Measurements from ENCODE around the gene CALHM5. TPM values are rescaled to one million over a fixed set of nuclear protein-coding genes. Genes with fewer than 3 reads are reported as not detected.

CALHM5 gene
- total RNA-seq, 1 donor from 2014 or later, result 0.40 TPM

DNA sequence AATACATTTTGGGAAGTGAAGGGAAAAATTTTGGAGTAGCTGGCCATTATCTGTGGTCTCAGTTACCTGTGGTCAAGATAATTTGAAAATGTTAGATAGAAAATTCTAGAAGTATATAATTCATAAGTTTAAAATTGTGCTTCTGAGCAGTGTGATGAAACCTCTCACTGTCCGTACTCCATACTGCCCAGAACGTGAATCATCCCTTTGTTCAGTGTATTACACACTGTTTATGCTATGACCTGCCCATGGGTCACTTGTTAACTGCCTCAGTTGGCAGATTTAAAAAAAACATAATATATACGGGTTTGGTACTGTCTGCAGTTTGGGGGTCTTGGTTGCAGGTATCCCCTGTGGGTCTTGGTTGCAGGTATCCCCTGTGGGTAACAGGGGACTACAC lies 4.1 kb upstream of the CALHM5 start:
- DNase-seq (ENCODE audit: low read depth in 2 of 2), result no peak

DNA sequence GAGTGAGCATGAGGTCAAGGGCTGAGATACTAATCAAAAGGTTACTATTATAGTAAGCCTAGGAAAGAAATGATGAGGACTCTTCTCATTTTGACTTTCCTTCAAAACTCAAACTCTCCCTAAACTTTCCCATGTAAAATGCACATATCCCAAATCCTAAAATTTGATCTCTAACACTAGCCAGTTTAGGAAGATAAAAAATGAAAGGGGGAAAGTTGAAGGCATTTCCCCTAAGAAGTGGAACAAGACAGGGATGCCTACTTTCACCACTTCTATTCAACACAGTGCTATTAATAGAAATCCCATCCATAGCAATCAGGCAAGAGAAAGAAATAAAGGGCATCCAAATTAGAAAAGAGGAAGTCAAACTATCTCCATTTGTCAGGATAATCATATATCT lies 2.9 kb upstream of the CALHM5 start:
- DNase-seq (ENCODE audit: low read depth in 2 of 2), result no peak

- peak; percentile 29 to 49 for DNase-seq (ENCODE audit: low read depth in 2 of 2)
These were observed 696 bp downstream of the CALHM5 start for GRCh38 chr6:116512111-116512559.

GRCh38 chr6:116512734-116513133 lies 1.3 kb downstream of the CALHM5 start:
- no peak for DNase-seq (ENCODE audit: low read depth in 2 of 2)

GRCh38 chr6:116513224-116513875 lies 1.9 kb downstream of the CALHM5 start:
- no peak for DNase-seq (ENCODE audit: low read depth in 2 of 2)

GRCh38 chr6:116514111-116514510 lies 2.7 kb downstream of the CALHM5 start:
- DNase-seq (ENCODE audit: low read depth in 2 of 2), result no peak

- DNase-seq (ENCODE audit: low read depth in 2 of 2), result no peak
These were observed 3.7 kb downstream of the CALHM5 start for GRCh38 chr6:116515141-116515540.

DNA sequence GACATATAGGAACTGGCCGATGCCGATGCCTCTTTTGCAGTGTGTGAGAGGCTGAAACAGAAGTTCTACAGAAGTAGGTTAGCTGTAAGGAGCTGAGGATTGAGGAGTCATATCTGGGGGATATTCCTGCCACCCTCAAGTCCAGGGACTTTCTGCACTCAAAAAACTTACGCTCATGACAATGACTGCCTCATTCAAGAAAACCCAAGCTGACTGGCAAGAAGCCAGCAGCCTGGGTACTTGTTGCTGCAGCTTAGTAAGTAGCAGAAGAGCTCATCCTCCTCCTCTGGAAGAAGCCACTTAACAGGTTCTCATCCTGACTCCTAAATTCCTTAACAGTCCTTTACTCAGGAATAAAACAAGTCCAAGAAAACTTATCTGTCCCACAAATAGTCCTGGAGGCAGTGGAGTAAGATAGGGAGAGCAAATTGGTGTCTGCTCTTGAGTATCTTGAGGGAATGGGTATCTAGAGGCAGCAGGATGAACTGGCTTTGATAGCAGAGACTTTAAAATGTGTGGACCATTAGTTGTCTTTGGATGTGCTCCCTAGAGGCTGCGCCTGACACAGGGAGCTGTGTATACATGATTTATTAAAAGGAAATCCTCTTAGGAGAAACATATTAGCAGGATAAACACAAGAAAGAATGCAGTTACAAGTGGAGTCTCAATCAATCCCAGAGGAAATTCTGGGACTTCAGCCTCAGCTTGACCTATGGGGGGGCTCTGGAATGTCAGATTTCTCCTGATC lies 7.4 kb downstream of the CALHM5 start:
- DNase-seq (ENCODE audit: low read depth in 2 of 2), result peak in 1 of 2 donors; percentile 64

DNA sequence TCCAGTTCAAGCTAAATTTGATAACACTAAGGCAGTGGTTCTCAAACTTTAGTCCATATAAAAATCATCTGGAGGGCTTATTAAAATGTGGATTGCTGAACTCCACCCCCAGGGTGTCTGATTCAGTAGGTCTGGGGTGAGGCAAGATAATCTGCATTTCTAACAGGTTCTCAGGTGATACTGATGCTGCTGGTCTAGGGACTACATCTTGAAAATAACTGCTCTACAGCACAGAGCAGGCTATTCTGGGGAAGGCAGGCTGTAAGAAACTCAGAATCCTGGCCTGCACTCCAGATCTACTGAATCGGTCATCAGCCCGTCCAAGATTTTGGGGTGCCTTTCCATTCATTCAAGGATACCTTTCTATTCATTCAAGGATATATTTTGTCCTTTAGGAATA lies 11.5 kb downstream of the CALHM5 start:
- DNase-seq (ENCODE audit: low read depth in 2 of 2), result no peak

- DNase-seq (ENCODE audit: low read depth in 2 of 2), result no peak
These were observed 12.8 kb downstream of the CALHM5 start for GRCh38 chr6:116524236-116524635.

DNA sequence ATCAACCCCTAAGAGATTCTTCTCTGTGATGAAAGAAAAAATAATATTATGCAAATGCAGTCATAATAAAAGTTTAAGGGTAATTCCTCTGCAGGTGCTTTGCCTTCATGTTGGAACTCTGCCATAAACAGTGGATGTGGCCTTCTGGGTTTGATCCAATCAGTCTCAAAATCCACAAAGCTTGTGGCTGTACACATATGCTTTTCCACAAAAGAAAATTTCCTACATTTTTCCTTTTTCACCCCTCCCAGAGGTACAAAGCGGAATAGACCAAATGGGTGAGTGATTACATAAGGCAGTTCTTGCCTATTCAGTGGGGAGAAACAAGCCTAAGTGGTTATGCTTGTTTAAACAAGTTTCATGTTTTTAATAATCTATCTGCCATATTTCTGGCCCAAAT lies 16.7 kb downstream of the CALHM5 start:
- no peak for DNase-seq (ENCODE audit: low read depth in 2 of 2)

GRCh38 chr6:116528780-116529179 lies 17.3 kb downstream of the CALHM5 start:
- DNase-seq (ENCODE audit: low read depth in 2 of 2), result no peak

GRCh38 chr6:116529466-116530290 lies 18.2 kb downstream of the CALHM5 start:
- no peak for DNase-seq (ENCODE audit: low read depth in 2 of 2)

- no peak for DNase-seq (ENCODE audit: low read depth in 2 of 2)
These were observed 19.0 kb downstream of the CALHM5 start for GRCh38 chr6:116530436-116530835.

DNA sequence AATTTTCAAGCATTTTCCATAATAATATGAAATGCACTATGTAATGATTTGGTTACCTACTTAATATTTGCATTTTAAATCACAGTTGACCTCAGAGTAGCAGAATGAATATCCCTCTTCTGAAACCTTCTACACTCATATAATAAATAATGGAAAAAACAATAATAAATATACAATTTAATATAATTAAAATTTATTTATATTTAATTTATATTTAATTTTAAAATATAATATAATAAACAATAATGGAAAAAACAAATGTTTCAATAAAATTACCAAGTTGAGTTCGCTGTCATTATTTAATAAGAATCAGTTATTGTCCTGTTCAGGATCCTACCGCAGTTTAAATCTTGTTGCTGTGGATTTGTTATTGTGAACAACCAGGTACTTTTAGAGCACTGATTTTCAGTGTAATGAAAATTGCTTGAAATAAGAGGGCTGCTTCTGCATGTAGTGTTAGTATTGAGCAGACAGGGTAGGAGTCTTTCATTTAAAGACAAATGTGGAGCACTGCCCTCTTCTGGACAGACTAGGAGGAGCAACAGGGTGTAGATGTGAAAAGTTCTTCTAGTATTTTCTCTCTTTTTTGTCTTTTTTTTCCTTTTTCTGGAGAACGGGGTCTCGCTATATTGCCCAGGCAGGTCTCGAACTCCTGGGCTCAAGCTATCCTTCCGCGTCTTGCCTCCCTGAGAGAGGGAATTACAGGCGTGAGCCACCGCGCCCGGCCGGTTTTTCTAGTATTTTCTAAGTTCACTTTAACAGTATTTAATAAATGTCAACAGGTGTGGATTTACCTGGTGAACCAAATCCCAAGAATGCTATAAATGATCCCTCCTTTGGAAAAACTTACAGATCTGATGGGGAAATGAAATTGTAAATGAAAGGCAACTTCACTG lies 20.5 kb downstream of the CALHM5 start:
- peak; percentile 81 to 82 for DNase-seq (ENCODE audit: low read depth in 2 of 2)

DNA sequence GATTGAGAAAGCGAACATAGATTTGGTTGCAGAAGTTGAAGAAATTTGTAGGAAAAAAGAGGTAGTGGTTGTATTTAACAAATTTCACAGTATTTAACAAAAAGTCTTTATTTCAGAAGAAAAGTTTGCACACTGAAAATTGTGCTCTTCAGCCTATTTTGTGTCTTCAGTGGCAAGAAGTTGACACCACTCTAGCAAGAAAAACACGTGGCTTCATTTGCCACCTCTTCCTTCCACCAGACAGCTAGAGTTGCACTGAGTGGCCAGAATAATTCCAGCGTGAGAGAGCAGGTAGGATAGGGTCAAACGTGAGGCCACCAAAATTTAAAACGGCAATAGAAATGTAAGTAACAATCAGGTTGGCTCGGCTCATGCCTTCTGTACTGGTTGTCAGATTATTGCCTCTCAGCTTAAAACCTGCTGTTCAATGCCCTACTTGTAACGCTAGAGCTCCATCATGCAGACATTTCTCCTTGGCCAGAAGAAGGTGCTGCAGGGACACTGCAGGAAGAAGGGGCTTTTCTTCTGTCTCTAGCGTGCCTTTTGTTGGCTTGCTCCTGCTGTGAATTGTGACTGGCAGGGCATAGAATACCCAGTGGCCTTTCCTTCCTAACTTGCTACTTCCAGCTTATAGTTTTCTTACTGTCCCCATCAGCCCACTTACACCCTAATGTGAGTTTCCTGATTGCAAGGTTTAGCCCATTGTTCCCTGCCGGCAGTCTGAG lies 22.0 kb downstream of the CALHM5 start:
- no peak for DNase-seq (ENCODE audit: low read depth in 2 of 2)

GRCh38 chr6:116535109-116535508 lies 23.7 kb downstream of the CALHM5 start:
- DNase-seq (ENCODE audit: low read depth in 2 of 2), result no peak

DNA sequence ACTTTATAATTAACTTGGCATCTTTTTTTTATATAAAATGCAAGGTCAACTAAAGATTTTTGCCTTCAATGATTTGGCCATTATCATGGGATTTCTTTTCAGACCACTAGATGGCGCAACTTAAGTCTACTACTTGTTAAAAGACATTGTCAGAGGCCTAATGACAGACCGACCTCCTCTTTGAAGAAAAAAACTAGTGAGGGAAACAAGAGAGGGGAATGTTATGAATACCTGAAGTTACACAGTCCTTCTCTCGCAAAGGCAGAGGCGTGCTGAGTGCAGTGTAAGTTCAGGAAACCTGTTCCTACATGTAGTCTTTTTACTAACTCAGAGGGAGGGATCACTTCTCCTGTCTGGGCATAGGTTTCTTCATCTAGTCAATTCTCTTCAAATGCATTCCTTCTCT lies 24.8 kb downstream of the CALHM5 start:
- DNase-seq (ENCODE audit: low read depth in 2 of 2), result peak; percentile 70 to 74

DNA sequence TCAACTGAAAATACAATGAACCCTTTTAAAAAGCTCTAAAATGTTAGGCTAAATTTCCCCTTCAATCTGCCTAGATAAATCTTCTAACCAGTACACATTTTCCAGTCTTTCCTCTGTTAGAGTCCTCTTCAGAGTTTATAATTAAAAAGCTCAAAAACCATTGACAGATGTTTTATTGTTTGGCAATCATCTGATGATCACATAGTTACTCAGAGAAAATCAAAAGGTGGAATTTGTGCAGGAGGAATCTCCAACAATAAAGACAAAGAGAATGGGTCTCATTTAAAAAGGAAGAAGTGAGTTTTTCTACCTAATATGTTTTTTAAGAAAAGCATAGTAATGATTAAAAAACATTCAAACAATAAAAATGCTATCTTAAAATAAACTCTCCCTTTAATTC lies 31.0 kb downstream of the CALHM5 start:
- no peak for DNase-seq (ENCODE audit: low read depth in 2 of 2)

DNA sequence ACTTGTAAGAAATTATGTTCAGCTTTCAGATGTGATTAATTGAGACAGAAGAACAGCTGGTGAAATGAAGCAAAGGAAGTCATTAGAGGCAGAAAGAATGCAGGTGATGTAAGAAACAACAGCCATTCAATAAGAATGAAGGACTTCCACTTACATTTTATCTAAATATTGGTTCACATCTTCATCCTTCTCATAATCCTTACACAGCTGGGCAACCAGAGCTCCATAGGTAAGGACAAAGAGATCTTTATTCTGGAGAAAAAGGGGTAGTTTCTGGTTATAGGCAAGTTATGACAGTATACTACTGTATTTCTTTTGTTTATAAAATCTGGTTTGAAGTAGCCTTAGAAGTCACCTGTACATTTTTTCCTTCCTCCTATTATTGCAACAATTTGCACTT lies 31.7 kb downstream of the CALHM5 start:
- DNase-seq (ENCODE audit: low read depth in 2 of 2), result no peak

DNA sequence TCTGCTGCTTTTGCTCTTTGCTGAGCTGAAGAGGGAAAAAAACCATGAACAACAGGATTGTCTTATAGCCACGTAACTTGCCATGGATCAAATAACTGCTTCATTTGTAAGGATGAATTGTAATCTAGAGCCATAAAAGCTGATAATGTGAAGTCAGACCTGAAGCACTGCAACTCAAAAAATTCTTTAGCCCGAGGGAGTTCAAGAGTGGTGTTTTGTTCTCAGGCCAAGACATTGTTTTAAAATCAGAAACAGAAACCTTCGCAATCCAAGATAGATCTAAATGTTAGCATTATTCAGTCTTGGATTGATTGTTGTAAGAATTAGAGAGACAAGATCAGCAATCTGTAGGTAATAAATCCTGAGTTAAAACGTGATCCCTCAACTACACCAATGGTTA lies 34.2 kb downstream of the CALHM5 start, which contains the start of gene TRAPPC3L:
TRAPPC3L (minus strand) TSS at position 34 of the 400 bp plus-strand sequence. CDS start 170 bp downstream, outside the sequence.
- DNase-seq (ENCODE audit: low read depth in 2 of 2), result no peak

Data from lung microvascular endothelial cell (primary cell).